Upper lobe of left lung (tissue), 4 donors: ENCODE data around the gene HSF4.

Experiments used
- CTCF ChIP-seq, 6 experiments: fragments of 450-650 bp in 4 of 6; fragments of 200-600 bp in 2 of 6; sonication (generic) in 2 of 6; IDR thresholded peaks; one replicate each; pipeline ENCODE4 v1.5.1; 2016 to 2019; ENCODE audit warnings: antibody characterized with exemption in 6 of 6
- EP300 ChIP-seq, 4 donors: sonication (generic); formaldehyde crosslinking; IDR thresholded peaks; one replicate each; pipeline ENCODE4 v1.5.1; 2017; ENCODE audit warnings: antibody characterized with exemption in 4 of 4, control low read depth in 2 of 4
- POLR2A ChIP-seq, 4 donors: fragments of 450-650 bp; IDR thresholded peaks; one replicate each; pipeline ENCODE4 v1.5.1; 2016 to 2017; ENCODE audit warnings: antibody characterized with exemption in 4 of 4, mild to moderate bottlenecking in 2 of 4
- POLR2AphosphoS5 ChIP-seq, 2 donors: sonication (generic); formaldehyde crosslinking; IDR thresholded peaks; one replicate each; pipeline ENCODE4 v1.5.1; 2017; ENCODE audit warnings: antibody characterized with exemption in 2 of 2

- TF ChIP-seq CTCF (IDR thresholded peaks at IDR 0.05) (no peak), EP300 (IDR thresholded peaks at IDR 0.05) (no peak), POLR2AphosphoS5 (IDR thresholded peaks at IDR 0.05) (no peak), POLR2A (IDR thresholded peaks at IDR 0.05) (no peak)
Measured at GRCh38 chr16:67202426-67202825, 37.9 kb downstream of the HSF4 start.
